GM21529 (cell line): ENCODE results near the gene CTSZ.
"Not testable (repeated sequence)": the region's sequence is repeated elsewhere in the genome, so short reads cannot be mapped to it uniquely, and the experiment has no call there.

Experiments
- ATAC-seq: cut with Tn5 transposase; IDR thresholded peaks from one replicate; pipeline ENCODE4 v1.9.1; 2021; ENCODE audit not compliant: unreplicated experiment

CTSZ gene

DNA sequence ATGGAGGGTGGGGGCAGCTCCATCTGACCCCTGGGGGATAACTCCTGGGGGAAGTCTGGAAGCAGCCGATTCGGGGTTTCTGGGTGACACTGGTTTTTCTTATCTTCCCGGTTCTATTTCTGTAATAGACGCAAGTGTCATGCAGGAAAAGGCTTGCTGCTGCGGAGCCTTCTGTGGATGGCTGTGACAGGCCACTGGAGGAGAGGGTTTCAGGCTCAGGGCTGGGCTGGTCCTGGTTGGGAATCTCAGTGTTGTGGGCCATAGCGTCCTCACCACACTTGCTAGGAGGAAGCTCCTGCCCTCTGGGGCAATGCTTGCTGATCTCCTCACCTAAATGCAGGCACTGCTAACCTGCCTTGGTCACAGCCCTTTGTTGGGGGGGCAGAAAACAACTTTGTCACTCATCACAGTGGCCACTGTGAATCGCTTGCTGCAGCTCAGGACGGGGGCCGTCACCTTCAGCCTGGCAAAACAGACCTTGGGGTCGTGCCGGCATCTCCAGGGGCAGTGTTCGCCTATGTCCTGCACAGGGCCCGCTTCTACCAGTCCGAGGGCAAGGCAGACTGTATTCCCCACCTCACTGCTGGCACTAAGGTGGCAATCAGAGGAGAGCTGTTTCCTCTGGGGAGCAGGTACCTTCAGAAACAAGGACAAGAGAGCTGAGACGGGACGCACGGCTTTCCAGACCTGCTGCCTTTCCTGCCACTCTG, 7.8 kb upstream of the CTSZ start:
- ATAC-seq: no peak

DNA sequence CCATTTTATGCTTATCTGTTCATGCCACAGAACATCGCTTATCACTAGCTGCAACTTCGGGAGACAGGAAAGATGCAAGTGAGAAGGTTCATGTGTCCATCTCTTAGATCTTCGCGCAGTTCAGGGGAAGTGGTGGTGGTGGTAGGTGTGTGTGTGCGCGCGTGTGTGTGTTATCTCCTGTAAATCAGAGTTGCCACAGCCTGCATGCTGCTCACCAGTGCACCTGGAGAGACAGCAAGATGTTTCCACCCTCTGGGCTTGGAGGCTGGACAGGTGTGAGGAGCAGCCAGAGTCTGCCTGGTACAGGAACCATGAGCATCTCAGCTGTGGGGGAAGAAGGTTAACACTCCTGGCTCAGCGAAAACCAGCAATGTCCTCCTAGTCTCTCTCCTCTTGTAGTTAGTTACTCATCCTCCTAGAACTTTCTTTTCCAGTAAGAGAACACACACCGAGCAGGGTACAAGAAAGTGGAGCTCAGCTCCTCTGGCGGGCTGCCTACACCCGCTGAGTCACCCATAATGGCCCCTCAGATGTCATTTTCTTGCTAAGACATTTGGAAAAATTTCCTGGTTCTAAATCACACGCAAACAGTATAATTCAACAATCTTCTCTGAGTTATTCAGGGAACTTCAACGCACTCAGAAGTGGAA, 7.0 kb upstream of the CTSZ start:
- ATAC-seq: no peak

DNA sequence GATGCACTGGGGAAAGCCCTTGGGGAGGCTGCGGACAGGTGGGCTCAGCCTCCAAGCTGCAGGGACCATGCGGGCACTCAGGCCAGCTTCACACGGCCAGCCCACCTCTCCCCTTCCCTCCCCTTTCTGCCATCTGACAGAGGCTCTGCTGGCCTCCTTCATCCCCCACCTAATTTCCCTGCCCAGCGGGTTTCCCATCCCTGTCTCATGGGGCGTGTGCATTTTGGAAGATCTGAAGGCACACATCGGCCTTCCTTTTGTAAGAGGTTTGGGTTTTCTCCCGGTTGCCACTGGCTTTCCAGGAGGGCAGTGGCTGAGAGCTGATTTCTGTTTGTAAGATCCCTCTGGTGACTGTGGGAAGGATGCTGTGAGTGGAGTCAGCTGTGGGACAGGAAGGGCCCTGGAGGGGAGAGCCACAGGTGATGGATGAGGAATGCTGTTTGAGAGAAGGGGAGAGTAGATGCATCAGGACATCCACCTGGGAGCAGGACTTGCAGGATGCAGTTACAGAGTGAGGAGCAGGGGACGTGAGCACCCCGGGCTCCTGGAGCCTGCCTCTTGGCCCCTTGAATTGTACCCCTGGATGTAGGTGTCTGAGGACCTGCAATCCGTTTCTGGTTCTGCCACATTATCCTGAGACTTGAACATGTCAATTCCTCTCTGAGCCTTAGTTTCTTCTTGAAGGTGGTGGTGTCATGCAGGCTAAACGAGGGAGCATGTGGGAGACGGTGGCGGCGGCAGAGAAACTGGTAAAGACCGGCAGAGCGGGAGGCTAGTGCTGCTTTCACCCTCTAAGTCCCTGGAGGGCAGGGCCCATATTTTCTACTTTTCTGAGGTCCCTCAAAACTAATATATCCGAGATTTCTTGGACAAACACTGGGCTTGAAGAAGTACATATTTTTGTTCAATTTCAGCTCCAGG, 6.2 kb upstream of the CTSZ start:
- no peak for ATAC-seq

DNA sequence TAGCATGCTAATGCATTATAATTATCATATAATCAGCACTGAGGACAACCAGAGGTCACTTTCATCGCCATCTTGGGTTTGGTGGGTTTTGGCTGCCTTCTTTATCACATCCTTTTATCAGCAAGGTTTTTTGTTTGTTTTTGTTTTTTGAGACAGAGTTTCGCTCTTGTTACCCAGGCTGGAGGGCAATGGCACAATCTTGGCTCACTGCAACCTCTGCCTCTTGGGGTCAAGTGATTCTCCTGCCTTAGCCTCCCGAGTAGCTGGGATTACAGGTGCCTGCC, 4.8 kb upstream of the CTSZ start:
- ATAC-seq: not testable (repeated sequence)

DNA sequence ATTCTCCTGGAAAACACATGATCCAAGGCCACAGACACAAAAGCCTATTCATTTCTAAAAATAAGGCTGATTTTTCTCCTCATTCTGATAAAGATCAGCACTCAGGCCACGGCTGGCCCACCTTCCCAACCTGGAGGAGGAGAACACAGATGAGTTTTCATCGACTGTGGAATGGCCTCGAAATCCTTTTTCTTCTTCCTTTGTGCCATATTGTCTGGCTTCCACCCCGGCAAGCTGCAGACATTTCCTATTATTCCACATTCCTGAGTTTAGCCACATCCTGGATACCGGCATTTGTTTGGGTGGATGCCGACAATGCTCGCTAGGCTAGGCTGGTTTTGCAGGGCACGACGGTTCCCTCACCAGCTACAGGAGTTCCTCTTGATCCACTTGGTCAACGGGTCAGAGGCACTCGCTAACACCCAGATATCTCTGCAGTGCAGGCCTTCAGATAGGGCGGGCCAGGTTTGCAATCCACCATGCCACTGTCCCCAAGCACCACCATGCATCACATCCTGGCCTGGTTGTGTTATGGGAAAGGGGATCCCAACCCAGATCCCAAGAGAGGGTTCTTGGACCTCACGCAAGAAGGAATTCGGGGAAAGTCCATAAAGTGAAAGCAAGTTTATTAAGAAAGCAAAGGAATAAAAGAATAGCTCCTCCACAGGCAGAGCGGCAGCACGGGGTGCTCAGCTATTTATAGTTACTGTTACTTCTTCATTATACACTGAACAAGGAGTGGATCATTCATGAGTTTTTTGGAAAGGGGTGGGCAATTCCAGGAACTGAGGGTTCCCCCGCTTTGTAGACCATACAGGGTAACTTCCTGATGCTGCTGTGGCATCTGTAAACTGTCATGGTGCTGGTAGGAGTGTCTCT, 4.2 kb upstream of the CTSZ start:
- ATAC-seq: no peak

DNA sequence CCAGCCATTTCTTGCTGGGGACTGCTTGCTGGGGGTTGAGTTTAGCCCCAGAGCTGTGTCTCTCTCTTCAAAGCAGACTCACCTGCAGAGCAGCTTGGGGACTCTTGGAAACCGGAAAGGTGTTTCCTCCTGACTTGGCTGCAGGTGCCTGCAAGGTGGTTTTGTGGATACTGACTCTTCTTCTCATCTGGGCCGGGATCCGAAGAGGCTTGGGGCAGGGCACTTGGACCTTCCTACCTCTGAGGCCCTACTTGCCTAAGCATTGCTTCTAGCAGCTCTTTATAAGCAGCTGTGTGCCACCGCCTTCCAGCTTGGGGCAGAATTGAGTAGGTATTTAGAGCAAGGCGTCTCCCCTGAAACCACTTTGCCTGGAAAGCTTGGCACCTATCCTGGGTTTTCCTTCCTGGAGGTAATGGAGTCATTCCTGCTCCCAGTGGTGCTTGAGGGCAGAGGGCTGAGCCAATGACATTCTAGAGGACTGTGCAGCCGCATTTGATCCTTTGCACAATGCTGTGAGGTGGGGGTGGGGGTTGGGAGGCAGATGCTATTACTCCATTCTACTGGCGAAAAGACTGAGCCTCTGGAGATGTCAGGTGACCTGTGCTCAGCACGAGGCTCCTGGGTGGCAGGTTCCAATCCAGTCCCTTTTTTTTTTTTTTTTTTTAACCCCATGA, 3.4 kb upstream of the CTSZ start:
- ATAC-seq: no peak

DNA sequence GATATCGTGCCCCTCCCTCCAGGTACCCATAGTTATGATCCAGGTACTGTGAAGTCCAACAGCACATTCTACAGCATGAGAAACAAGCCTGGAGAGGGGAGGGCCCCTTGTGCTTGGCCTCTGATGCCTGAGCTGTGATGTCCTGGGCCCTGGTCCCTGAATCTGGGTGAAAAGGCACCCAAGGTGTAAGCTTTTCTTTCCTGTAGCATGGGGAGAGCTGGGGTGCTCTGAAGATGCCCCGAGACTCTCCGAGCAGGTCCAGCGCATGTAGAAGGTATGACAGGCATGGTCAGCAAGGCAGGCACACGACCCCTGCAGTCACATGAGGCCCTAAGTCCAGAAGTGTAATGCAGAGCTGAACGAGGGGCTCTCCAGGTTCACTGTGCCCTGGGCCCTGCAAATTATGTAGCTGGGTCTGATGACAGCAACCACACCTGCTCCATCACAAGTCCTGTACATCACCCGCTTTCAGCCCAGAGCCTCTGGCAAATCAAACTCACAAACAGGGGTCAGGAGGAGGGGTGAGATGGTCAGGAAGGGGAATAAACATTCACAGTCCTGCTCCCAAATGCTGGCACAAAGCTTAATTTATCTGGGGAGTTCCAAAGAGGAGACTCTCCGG, 1.8 kb upstream of the CTSZ start:
- no peak for ATAC-seq

DNA sequence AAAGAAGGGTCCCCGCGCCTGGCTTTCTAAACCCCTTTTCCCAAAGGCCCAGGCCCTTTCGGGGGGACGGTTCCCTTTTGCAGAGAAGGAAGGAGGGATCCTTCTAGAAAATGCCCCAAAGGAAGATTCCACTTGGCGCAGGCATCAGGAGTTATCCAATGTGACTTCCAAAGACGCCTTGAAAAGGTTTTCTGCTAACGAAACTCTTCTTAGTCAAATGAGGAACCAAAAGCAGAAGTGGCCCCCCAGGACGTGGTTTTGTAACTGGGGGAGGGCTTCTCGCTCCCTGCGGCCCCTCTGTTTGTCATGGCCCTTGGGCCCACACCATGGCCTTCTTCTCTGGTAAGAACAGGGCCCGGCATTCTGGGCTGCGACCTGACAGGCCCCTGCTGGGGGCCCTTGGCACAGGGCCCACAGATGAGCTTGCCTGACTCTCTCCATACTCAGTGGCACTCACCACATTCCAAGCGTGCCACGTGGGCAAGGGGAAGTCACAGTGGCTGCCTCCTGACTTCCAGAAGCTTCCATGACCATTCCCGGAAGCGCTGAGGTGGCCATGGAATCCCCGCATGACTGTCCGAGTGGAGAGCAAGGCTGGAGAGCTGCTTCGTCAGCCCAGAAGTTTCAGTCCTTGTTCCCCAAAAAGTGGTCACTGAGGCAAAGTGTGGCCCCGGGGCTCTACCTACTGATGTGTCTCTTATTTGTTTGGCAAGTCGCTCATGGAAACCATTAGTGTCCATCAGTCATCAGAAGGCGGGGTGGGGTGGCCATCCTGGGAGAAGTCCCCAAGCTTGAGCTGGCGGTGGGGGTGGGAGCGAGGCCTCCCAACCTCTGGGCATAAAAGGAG, 834 bp upstream of the CTSZ start:
- peak; percentile 36 for ATAC-seq

DNA sequence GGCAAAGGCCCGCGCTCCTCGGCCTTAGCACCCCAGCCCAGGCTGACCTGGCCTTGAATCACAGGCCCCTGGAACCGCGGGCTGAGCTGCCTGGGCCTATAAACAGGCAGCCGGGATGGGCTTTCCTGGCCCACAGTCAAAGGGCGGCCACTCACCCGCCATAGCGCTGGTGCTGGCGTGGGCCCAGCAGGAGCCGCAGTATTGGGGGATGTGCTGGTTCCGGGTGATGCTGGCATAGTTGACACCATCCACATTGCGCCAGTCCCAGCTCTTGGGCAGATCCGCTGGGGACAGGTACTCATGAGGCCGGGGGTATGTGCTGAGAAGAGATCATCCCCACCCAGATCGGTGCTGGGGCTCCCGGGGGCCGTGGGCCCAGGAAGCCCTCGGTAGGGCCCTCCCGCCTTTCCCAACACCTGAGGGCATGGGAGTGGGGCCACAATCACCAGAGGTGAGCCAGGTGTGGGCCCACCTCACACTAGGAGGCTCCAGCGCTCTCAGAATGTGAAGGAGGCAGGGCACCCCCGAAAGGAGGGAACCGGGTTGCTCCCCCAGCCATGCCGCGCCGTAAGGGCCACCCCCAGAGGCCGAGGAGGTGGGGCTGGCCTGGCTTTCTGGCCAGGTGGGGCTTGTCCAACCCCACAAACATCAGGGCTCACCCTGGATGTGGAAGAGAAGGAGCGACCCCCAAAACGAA, 739 bp downstream of the CTSZ start:
- ATAC-seq: no peak

DNA sequence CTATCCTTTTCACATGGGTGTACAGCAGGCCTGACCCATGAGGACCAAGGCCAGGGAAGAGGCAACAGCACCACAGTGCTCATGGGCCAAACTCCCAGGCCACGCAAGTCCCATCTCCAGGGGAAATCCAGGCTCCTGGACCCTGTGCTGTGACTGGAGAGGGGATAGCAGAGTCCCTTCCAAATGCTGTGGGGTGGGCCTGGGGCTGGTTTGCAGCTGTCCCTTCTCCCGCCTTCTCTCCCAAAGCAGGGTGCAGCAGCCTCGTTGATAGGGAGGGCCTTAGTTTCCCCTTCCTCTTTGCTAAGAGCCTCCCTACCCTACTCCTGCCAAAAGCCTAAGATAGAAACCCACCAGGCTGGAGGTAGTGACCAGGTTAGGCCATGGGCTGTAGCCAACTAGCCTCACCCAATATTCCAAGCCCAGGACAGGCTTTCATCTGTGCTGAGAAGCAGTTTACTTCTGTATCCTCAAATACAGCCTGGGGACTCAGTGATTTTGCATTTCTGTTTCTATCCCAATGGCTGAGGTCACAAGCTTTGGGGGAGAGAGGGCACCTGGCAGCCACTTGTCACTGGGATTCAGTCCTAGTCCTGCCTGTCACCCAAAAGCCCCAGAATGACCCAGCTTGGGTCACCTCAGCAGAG, 1.4 kb downstream of the CTSZ start:
- no peak for ATAC-seq

DNA sequence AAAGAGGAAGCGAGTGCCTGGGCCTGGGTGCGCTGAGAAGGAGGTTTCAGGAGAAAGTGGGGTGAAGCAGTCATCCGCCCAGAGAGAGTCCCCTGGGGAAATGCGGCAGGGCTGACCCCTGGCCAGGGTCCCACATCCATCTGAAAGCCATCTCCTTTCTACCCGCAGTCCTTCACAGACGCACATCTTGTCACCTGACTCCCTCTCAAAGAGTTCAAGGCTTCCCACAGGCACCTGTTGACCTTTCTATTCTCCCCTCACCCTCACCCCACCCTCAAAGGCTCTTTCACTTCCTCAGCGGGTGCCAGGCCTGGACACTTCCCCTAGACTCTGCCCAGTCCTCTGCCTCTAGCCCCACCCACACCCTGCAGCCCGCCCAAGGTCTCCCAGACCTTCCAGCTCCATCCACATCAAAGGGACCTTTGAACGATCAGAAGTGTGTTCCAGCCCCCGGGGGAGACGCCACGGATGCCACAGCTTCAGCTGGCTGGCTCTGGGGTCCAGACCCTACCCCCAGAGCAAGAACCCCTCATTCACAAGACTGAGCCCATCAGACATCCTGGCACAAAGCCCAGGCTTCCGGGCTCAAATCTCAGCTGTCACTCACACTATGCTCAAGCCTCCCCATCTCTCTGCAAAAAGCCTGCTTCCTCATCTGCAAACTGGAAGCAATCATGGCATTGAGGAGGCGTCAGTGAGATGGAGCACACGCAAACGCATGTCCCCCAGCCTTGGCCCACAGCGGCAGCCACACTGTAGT, 2.1 kb downstream of the CTSZ start:
- ATAC-seq: peak; percentile 59

DNA sequence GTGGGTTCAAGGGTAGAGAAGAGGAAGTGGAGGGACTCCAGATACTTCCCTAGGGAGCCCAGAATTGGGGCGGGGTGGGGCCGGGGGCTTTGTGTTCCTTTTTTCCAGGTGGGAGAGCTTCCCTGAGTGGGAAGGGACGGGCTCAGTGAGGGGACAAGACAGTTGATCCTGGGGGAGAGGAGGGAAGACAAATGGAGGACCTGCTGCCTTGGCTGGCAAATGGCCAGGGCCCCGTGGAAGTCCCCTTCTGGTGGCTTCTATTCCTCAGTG, 2.6 kb downstream of the CTSZ start:
- no peak for ATAC-seq

DNA sequence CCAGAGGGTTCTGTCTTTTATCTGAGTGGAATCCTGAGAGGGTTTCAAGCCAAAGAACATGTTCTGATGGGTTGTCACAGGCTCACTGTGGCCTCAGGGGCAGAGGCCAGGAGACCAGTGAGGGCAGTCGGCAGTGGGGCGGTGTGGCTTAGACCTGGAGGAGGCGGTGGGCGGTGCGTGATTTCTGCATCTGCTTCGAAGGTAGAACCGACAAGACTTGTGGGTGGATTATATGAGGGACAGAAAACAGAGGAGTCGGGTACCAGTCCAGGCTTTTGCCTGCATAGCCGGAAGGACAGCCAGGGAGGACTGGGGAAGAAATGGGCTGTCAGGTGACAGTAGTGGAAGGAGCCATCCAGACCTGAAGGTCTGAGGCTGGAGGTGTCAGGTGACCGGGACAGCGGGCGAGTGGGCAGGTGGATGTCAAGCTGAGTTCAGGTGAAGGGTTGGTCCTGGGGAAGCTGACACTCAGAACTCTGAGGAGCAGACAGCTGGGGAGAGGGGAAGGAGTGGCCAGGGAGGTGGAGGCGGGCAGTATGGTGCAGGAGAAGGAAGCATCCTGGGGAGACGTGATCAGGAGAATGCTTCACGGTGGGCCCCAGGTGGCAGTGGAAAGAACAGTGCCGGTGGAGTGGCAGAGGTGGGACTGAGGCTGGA, 3.1 kb downstream of the CTSZ start:
- no peak for ATAC-seq

DNA sequence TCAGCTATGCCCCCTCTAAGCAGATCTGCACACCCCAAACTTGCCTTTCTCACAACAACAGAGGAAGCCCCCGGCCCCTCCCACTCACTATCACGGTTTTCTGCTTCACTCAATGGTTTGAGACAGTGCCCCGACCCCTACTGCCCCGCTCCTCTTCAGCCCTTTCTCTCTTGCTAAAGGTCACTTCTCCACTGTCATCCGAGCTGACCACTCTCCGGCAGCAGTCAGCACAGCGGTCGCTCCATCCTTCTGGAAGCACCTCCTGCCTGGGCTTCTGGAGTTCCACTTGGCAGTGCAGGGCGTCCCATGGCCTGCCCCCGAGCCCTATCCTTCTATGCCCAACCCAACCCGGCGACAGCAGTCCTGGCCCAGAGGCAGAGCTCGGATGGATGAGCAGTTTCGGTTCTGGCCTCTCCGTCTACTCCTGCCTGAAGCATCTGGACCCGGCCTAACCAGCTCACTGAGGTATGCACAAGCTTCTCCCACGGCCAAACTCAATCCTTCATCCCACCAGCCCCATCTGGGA, 4.1 kb downstream of the CTSZ start:
- ATAC-seq: no peak

DNA sequence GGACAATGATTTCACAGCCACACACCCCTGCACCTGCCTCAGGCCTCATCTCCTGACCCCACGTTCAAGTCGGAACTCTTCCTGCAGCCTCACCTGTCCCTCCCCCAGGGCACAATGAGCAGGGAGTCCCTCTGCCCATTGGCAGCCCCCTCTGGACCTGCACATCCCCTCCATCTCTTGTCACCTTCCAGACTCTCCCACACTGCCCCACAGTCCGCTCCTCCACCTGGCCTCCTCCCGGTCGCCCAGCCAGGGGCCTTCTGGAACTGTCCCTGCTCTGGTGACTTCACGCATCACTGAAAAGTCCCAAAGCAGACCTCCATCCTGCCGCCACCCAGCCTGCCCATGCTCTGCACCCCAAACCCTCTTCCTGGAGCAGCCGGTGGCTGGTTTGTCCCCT, 4.7 kb downstream of the CTSZ start:
- no peak for ATAC-seq

DNA sequence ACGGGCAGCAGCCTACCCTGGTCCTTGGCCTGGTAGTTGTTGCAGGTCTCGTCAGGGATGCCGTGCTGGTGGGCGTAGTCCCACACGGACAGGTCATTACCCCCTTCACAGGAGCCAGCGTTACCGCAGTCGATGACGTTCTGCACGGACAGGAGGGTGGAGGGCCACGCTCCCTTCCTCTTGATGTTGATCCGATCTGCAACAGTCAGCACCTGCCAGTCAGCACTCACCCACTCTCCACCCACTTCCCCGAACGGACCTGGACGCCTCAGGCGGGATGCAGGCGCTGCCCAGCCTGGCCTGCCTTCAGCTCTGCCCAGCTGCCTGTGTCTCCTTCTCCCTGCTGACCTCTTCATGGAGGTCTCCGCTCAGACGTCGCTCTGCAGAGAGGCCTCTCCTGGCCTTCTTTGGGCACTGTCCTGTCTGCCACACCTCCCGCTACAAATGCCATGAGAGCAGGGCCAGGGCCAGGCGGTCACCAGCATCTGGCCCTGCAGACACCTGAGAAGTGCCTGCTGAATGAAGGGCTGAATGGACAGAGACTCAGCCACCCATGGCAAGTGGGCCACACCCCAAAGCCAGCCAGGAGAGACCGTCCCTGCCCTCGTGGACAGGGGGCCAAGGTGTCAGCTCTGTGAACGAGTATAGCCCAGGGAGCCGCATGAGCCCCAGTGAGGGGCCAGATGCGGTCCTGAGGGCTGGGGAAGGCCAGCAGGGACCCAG, 5.4 kb downstream of the CTSZ start:
- no peak for ATAC-seq
